Ishikawa (cell line): ENCODE measurements around the gene TARM1.

Source experiments
- CREB1 ChIP-seq: IDR thresholded peaks from 2 replicates; pipeline ENCODE4 v1.6.1; 2012; ENCODE audit warnings: low read depth
- EGR1 ChIP-seq: IDR thresholded peaks from 2 replicates; pipeline ENCODE4 v1.6.1; 2012
- EP300 ChIP-seq: IDR thresholded peaks from 2 replicates; pipeline ENCODE4 v1.6.1; 2012; ENCODE audit warnings: borderline replicate concordance
- FOXM1 ChIP-seq: IDR thresholded peaks from 2 replicates; pipeline ENCODE4 v1.6.1; 2012; ENCODE audit warnings: low read depth, borderline replicate concordance
- MAX ChIP-seq: IDR thresholded peaks from 2 replicates; pipeline ENCODE4 v1.6.1; 2012
- NFIC ChIP-seq: IDR thresholded peaks from 2 replicates; pipeline ENCODE4 v1.6.1; 2012
- RAD21 ChIP-seq: IDR thresholded peaks from 2 replicates; pipeline ENCODE4 v1.6.1; 2012; ENCODE audit warnings: low read depth

GRCh38 chr19:54109651-54110050 is 28.5 kb upstream of the TARM1 start:
- no peak for TF ChIP-seq NFIC
- TF ChIP-seq RAD21, result no peak
- no peak for TF ChIP-seq CREB1
- no peak for TF ChIP-seq FOXM1
- no peak for TF ChIP-seq EP300
- no peak for TF ChIP-seq MAX
- no peak for TF ChIP-seq EGR1
